Metanephros (tissue), 2 donors: ENCODE data around the gene HSF2. TPM values are rescaled to one million over a fixed set of nuclear protein-coding genes. Genes with fewer than 3 reads are reported as not detected.

ENCODE experiments used
- small RNA-seq: library from RNA; depleted of rRNA; stranded (forward); fragments of <200 nt; gene quantifications from one replicate; pipeline ENCODE3, GENCODE V24; 2014; ENCODE audit warnings: low replicate concordance
- total RNA-seq: library from RNA; depleted of rRNA; stranded (reverse); fragments of >200 nt; gene quantifications from one replicate; pipeline ENCODE4 v1.2.3, GENCODE V29; 2014

Gene HSF2
- 25.7 TPM for total RNA-seq

GRCh38 chr6:122399348-122400120 lies at the start of gene HSF2:
Gene HSF2 (plus strand): TSS chr6:122399652. CDS start chr6:122399738, 86 bp downstream.

GRCh38 chr6:122471107-122472021 lies 71.9 kb downstream of the HSF2 start, which contains the start of gene SERINC1:
Gene SERINC1 (minus strand): TSS chr6:122471807. CDS start chr6:122471737, 70 bp downstream.

Small RNA genes within 50 kb of the gene (small RNA-seq; reads per million reads assigned to genes)
- gene Z99129.1, result not detected

Other genes with a start within 250 kb of the HSF2 start
- gene SERINC1, start 72.2 kb downstream of the HSF2 start, total RNA-seq, result 169 TPM
- 2.3 TPM for gene PKIB, start 210.8 kb downstream of the HSF2 start, total RNA-seq